AG04450 (cell line): ENCODE data around the gene CCDC71. TPM values are rescaled to one million over a fixed set of nuclear protein-coding genes. Genes with fewer than 3 reads are reported as not detected.

Experiments
- CTCF ChIA-PET: fragments of 300-600, 350-600 bp; formaldehyde crosslinking; extraction: SDS; loops from one replicate; lab custom pipeline; 2022; ENCODE audit warnings: antibody characterized with exemption, inconsistent platforms; lab: Charles Lee
- POLR2A ChIA-PET: fragments of 350-600 bp; formaldehyde crosslinking; extraction: SDS; loops from one replicate; lab custom pipeline; 2021; ENCODE audit warnings: antibody characterized with exemption, inconsistent platforms; lab: Yijun Ruan, JAX
- DNase-seq: peaks from one replicate; pipeline ENCODE4 v3.0.0-alpha.2; 2011; ENCODE audit warnings: low read depth, low spot score
- H3K27ac ChIP-seq: one replicate; pipeline ENCODE4 v1.5.1; 2012; ENCODE audit warnings: low read depth, low read length, control low read depth
- H3K27me3 ChIP-seq: one replicate; pipeline ENCODE4 v1.6.0; 2012; ENCODE audit warnings: low read length; ENCODE audit not compliant: control insufficient read depth, insufficient read depth
- H3K4me3 ChIP-seq: 2 replicates; pipeline ENCODE4 v1.5.1; 2011; ENCODE audit warnings: mild to moderate bottlenecking, low read depth, low read length, control low read depth
- H3K9me3 ChIP-seq: 2 replicates; pipeline ENCODE4 v1.5.1; 2012; ENCODE audit warnings: low read length; ENCODE audit not compliant: control insufficient read depth, insufficient read depth
- CTCF ChIP-seq: IDR thresholded peaks from 2 replicates; pipeline ENCODE4 v1.5.1; 2011; ENCODE audit warnings: low read depth, low read length, control low read depth, inconsistent platforms
- polyA plus RNA-seq: library from polyadenylated mRNA; depleted of rRNA; stranded (reverse); fragments of >200 nt; gene quantifications from 2 replicates; pipeline ENCODE4 v1.2.3, GENCODE V29; 2011

Gene CCDC71
- polyA plus RNA-seq, 1 experiment = 19.6 TPM

DNA sequence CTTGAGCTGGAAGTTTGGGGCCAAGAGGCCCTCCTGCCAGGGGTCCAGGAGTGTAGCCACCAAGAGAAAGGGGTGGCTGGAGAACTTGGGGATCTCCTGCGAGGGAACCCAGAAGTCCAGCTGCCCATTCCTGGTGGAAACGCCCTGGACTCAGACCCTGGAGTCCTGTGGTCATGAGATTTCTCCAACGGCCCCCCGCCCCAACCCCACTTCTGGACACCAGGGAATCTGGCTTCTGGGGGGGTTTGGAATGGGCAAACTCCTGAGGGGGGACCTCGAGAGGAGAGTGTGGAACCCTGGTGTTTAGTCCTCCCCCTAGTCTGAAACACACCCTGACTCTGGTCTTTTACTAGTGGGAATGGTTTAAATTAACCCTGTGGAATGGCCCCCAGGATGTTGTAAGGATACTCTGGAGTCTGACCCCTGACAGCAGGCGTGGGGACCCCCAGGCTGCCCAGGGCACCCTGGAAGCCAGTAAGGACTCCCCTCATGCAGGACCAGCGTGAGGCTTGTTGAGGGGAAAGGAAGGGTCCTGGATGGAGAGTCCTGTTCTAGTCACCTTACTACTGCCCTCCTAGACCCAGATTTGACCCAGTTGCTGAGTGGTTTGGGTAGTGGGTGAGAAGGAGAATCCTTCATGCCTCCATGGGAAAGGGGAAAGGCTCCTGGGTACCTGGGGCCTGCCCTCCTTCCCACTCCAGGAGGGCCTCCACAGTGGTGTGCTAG is 5.8 kb upstream of the CCDC71 start:
- Histone ChIP-seq H3K27ac (peak overlapping the region; percentile 21), H3K27me3 (no peaks in the 10 kb centered on the region), H3K9me3 (no peaks in the 10 kb centered on the region), H3K4me3 (peak overlapping the region; percentile 83)
- ChIA-PET POLR2A (interaction anchor here (1.5 to 1.9 kb wide), 2 partner anchors 78 to 240 kb away, joined by 5 to 14 read pairs; partner anchors contain the start of genes QRICH1, RHOA and TCTA), CTCF (interaction anchor here (0.6 to 2.7 kb wide), 5 partner anchors 8 to 305 kb away, joined by 4 to 26 read pairs (median 18); no protein-coding TSS in a partner anchor)
- TF ChIP-seq CTCF = no peak
- no peak for DNase-seq

DNA sequence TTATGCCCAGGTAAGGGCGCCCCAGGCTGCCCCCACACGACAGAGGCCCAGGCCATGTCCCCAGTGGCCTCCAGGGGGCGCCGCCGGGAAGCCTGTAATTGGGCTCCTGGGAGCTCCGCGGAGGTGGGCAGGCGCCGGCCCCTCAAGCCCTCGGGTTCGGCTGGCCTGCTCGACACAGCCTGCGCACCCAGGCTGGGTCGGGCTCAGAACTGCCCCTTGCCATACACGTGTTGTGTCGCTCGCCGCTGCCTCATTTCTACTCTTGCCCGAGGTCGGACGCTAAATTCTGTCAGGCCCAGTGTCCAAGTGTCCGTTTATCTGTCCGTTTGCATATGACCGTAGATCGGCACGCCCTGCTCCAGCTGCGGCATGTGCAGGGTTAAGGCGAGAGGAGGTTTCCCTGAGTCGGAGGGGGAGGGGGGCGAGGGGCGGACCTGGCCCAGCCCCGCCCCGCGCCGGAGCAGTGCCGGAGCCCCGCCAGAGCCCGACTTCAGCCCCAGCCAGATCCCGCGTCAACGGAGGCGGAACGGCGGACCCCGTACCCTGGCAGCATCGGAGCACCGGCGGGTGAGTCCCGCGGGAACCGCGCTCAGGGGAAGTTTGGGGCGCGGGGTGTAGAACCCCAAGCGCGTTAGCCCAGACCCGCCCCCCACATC is 5.1 kb upstream of the CCDC71 start, which contains the start of gene KLHDC8B:
TSS of gene KLHDC8B (plus strand) at position 480 of the 656 bp plus-strand sequence. CDS start 1,172 bp downstream, outside the sequence.
- Histone ChIP-seq H3K4me3 (peak within 1 kb of the TSS; percentile 83), H3K9me3 (no peaks in the 10 kb centered on the region; the same call in 1 of the 2 replicates), H3K27me3 (no peaks in the 10 kb centered on the region), H3K27ac (peak within 1 kb of the TSS; percentile 70)
- ChIA-PET POLR2A (interaction anchor here (0.5 to 1.9 kb wide), 13 partner anchors 16 to 773 kb away, joined by 3 to 14 read pairs (median 4); partner anchors contain the start of genes C3orf62, CELSR3, NICN1 and QRICH1), CTCF (interaction anchor here (0.6 to 2.7 kb wide), 17 partner anchors 9 to 304 kb away, joined by 3 to 26 read pairs (median 4); partner anchors contain the start of gene QRICH1)
- DNase-seq = peak; percentile 57
- TF ChIP-seq CTCF = peak; percentile 91

DNA sequence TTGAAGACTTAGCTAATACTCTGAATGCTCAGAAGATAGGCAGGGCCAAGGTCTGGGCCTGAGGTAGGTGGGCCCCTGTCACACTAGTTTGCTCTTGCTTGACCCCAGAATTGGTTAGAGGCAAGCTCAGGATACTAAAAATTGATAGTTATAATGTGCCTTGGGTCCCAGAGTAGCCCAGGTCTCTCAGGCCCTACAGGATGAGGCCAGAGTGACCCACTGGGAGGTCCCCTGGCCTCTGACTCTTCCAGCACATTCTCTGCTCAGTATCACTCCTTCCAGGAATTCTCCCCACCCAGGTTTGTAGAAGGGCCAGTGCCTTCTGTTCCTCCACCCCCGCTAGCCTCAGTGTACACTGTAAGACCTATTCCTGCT is 4.6 kb upstream of the CCDC71 start:
- CTCF ChIA-PET = interaction anchor here (0.5 to 2.7 kb wide), 24 partner anchors 9 to 279 kb away, joined by 3 to 26 read pairs (median 4); partner anchors contain the start of genes QRICH1 and TCTA

GRCh38 chr3:49166752-49167556 is 823 bp upstream of the CCDC71 start:
- H3K4me3 ChIP-seq = no peak overlapping the region
- no peak for TF ChIP-seq CTCF
- no peaks in the 10 kb centered on the region for H3K27me3 ChIP-seq
- POLR2A ChIA-PET = interaction anchor here (0.6 kb wide), 1 partner anchor 308 kb away, joined by 4 read pairs; no protein-coding TSS in a partner anchor
- CTCF ChIA-PET = no interaction called here
- H3K27ac ChIP-seq = no peak overlapping the region
- no peak for DNase-seq
- H3K9me3 ChIP-seq = no peaks in the 10 kb centered on the region; the same call in 1 of the 2 replicates

More for the DNA sequence above, 4.6 kb upstream of the CCDC71 start:
- H3K27me3 ChIP-seq = no peaks in the 10 kb centered on the region
- no peaks in the 10 kb centered on the region; the same call in 1 of the 2 replicates for H3K9me3 ChIP-seq
- no peak for TF ChIP-seq CTCF
- H3K27ac ChIP-seq = peak overlapping the region; percentile 70
- POLR2A ChIA-PET = interaction anchor here (0.6 to 1.9 kb wide), 12 partner anchors 15 to 508 kb away, joined by 3 to 14 read pairs (median 4); partner anchors contain the start of genes C3orf62, CELSR3, NICN1 and QRICH1
- DNase-seq = no peak
- H3K4me3 ChIP-seq = peak overlapping the region; percentile 83
